NCI-H2196 (cell line): Measurements from ENCODE around the gene USF3.

ENCODE experiments used
- DNase-seq: peaks from one replicate; lab custom pipeline; 2025; ENCODE audit not compliant: unreplicated experiment; lab: John Stamatoyannopoulos, UW

The USF3 gene

GRCh38 chr3:113697500-113698090 is 1.2 kb upstream of the USF3 start:
- no peak for DNase-seq

GRCh38 chr3:113696658-113697499 is 437 bp upstream of the USF3 start:
- peak; percentile 100 for DNase-seq

- DNase-seq = no peak
Measured at GRCh38 chr3:113695431-113695785, 1.0 kb downstream of the USF3 start.

- DNase-seq = no peak
Measured at GRCh38 chr3:113690482-113690881, 6.0 kb downstream of the USF3 start.

- DNase-seq = no peak
Measured at GRCh38 chr3:113685956-113686721, 10.3 kb downstream of the USF3 start.

GRCh38 chr3:113685124-113685523 is 11.3 kb downstream of the USF3 start:
- DNase-seq = no peak

GRCh38 chr3:113684271-113684819 is 12.1 kb downstream of the USF3 start:
- no peak for DNase-seq

GRCh38 chr3:113678773-113679172 is 17.7 kb downstream of the USF3 start:
- DNase-seq = no peak

GRCh38 chr3:113677737-113678136 is 18.7 kb downstream of the USF3 start:
- DNase-seq = no peak

- DNase-seq = no peak
Measured at GRCh38 chr3:113676261-113676660, 20.2 kb downstream of the USF3 start.

- no peak for DNase-seq
Measured at GRCh38 chr3:113673593-113673992, 22.8 kb downstream of the USF3 start.

GRCh38 chr3:113668015-113668414 is 28.4 kb downstream of the USF3 start:
- no peak for DNase-seq

- DNase-seq = no peak
Measured at GRCh38 chr3:113664523-113665094, 31.8 kb downstream of the USF3 start.

- DNase-seq = no peak
Measured at GRCh38 chr3:113663761-113664160, 32.7 kb downstream of the USF3 start.

GRCh38 chr3:113663324-113663750 is 33.1 kb downstream of the USF3 start:
- no peak for DNase-seq

- DNase-seq = no peak
Measured at GRCh38 chr3:113662824-113663223, 33.6 kb downstream of the USF3 start.

- DNase-seq = no peak
Measured at GRCh38 chr3:113660896-113661295, 35.5 kb downstream of the USF3 start.

- no peak for DNase-seq
Measured at GRCh38 chr3:113660458-113660857, 36.0 kb downstream of the USF3 start.

- no peak for DNase-seq
Measured at GRCh38 chr3:113659996-113660395, 36.4 kb downstream of the USF3 start.

GRCh38 chr3:113659101-113659541 is 37.3 kb downstream of the USF3 start:
- DNase-seq = peak; percentile 19

- DNase-seq = no peak
Measured at GRCh38 chr3:113658107-113658506, 38.3 kb downstream of the USF3 start.
